Activated CD4-positive, alpha-beta T cell treated with anti-CD3 and anti-CD28 coated beads, Interleukin-2, amount 50 U/mL, for 16 hours (primary cell): ENCODE results near the gene STXBP3.

Source experiments
- DNase-seq: peaks from one replicate; pipeline ENCODE4 v3.0.0-alpha.2; 2020

STXBP3 gene

GRCh38 chr1:108811611-108812010 is 65.1 kb downstream of the STXBP3 start:
- DNase-seq = no peak

- no peak for DNase-seq
Measured at GRCh38 chr1:108813326-108813725, 66.9 kb downstream of the STXBP3 start.

GRCh38 chr1:108814343-108815125 is 68.1 kb downstream of the STXBP3 start:
- no peak for DNase-seq

- DNase-seq = no peak
Measured at GRCh38 chr1:108815566-108815965, 69.1 kb downstream of the STXBP3 start.

GRCh38 chr1:108816049-108816893 is 69.8 kb downstream of the STXBP3 start:
- DNase-seq = no peak

- no peak for DNase-seq
Measured at GRCh38 chr1:108817016-108817415, 70.5 kb downstream of the STXBP3 start.

GRCh38 chr1:108817811-108818210 is 71.3 kb downstream of the STXBP3 start:
- DNase-seq = no peak

GRCh38 chr1:108819878-108820277 is 73.4 kb downstream of the STXBP3 start:
- no peak for DNase-seq

- no peak for DNase-seq
Measured at GRCh38 chr1:108823632-108824031, 77.2 kb downstream of the STXBP3 start.

GRCh38 chr1:108824051-108824450 is 77.6 kb downstream of the STXBP3 start:
- no peak for DNase-seq

GRCh38 chr1:108826081-108826635 is 79.7 kb downstream of the STXBP3 start:
- no peak for DNase-seq

- peak; percentile 63 for DNase-seq
Measured at GRCh38 chr1:108828074-108828961, 81.8 kb downstream of the STXBP3 start.

- no peak for DNase-seq
Measured at GRCh38 chr1:108829498-108829916, 83.0 kb downstream of the STXBP3 start.

GRCh38 chr1:108830119-108831008 is 83.9 kb downstream of the STXBP3 start:
- no peak for DNase-seq

- no peak for DNase-seq
Measured at GRCh38 chr1:108831225-108831624, 84.8 kb downstream of the STXBP3 start.

- DNase-seq = no peak
Measured at GRCh38 chr1:108832929-108833328, 86.5 kb downstream of the STXBP3 start.

GRCh38 chr1:108841703-108842102 is 95.2 kb downstream of the STXBP3 start:
- no peak for DNase-seq

GRCh38 chr1:108842525-108843181 is 96.2 kb downstream of the STXBP3 start:
- no peak for DNase-seq

GRCh38 chr1:108843390-108844137 is 97.1 kb downstream of the STXBP3 start:
- no peak for DNase-seq

GRCh38 chr1:108845446-108845845 is 99.0 kb downstream of the STXBP3 start:
- DNase-seq = no peak
